Measurements from ENCODE around the gene MLLT10. TPM values are rescaled to one million over a fixed set of nuclear protein-coding genes. Genes with fewer than 3 reads are reported as not detected.
A peak's percentile ranks its signal among the peaks of the same experiment; 100 is the strongest.

MLLT10 gene
- total and polyA plus RNA-seq, 2 of the 8 experiments (the other 6 are each of a cell fraction or from before 2014, with no cell fraction given), result 53.1 to 62.1 TPM

GRCh38 chr10:21524131-21524525 is 9.9 kb upstream of the MLLT10 start:
- Histone ChIP-seq H3K27me3 (replicated peaks in 1 of 4; ENCODE audit: control insufficient read depth in 3 of 4, extremely low read depth in 1 of 4, insufficient read depth in 3 of 4, low read length in 3 of 4) (0 out of 7 replicates have a peak, but pooled peaks cover 0 to 3% (median 0%) of the 10 kb centered on the region in 4 experiments), H4K8ac (ENCODE audit: extremely low read depth, insufficient read depth, low read length) (no peak overlapping the region; the same call in 1 of the 2 replicates), H3K9ac (replicated peaks in 1 of 4; ENCODE audit: extremely low read depth in 1 of 4, low read depth in 3 of 4, low read length in 3 of 4) (peak overlapping the region in 2 of 4 experiments; percentile 89 to 91; a peak in 4 of 7 replicates), H2AK5ac (ENCODE audit: low read depth, low read length) (no peak overlapping the region), H2AFZ (ENCODE audit: low read length) (no peak overlapping the region), H3K4me3 (ENCODE audit: extremely low read depth in 1 of 4, insufficient read depth in 2 of 4, low read depth in 3 of 4, low read length in 4 of 4) (peak overlapping the region; percentile 66 to 79 (median 76)), H3K4ac (replicated peaks; ENCODE audit: insufficient read length, low read depth, low read length) (peak overlapping the region; percentile 50), H3K79me2 (ENCODE audit: control insufficient read depth in 1 of 2, insufficient read depth in 2 of 2, low read length in 2 of 2) (peaks cover 0 to 7% of the 10 kb centered on the region in 2 experiments; a peak in 2 of 4 replicates), H3K56ac (replicated peaks; ENCODE audit: insufficient read length, low read depth, low read length) (peak overlapping the region; percentile 82), H3K36me3 (ENCODE audit: control insufficient read depth in 2 of 4, insufficient read depth in 4 of 4, low read length in 3 of 4) (no peaks in the 10 kb centered on the region), H2BK120ac (replicated peaks; ENCODE audit: low read depth, low read length) (no peak overlapping the region), H3K23ac (ENCODE audit: insufficient read length) (no peak overlapping the region), H2BK12ac (ENCODE audit: low read depth, low read length) (no peak overlapping the region), H2BK5ac (ENCODE audit: low read depth, low read length) (no peak overlapping the region), H3K23me2 (ENCODE audit: low read depth, low read length) (peaks cover 17% of the 10 kb centered on the region; the same call in 1 of the 2 replicates), H3K27ac (ENCODE audit: low read depth, low read length) (peak overlapping the region; percentile 91; the same call in 1 of the 2 replicates), H3K79me1 (ENCODE audit: low read depth, low read length) (no peaks in the 10 kb centered on the region), H3K4me2 (ENCODE audit: insufficient read depth in 1 of 2, low read depth in 2 of 2, low read length in 2 of 2) (peak overlapping the region; percentile 95 to 97), H4K5ac (ENCODE audit: insufficient read length, low read depth, low read length) (peak overlapping the region; percentile 98), H3K14ac (ENCODE audit: insufficient read length) (no peak overlapping the region), H3K18ac (ENCODE audit: extremely low read depth, low read length) (no peak overlapping the region; the same call in 1 of the 2 replicates), H3K9me3 (ENCODE audit: insufficient read depth in 2 of 2, low read depth in 1 of 2, low read length in 1 of 2) (no peaks in the 10 kb centered on the region), H4K91ac (replicated peaks; ENCODE audit: insufficient read length, low read length) (no peak overlapping the region), H4K20me1 (replicated peaks in 1 of 2; ENCODE audit: control insufficient read depth in 1 of 2, insufficient read depth in 2 of 2, low read length in 2 of 2) (no peaks in the 10 kb centered on the region), H2BK20ac (ENCODE audit: low read length) (no peak overlapping the region), H2BK15ac (ENCODE audit: low read length) (no peak overlapping the region), H3K4me1 (replicated peaks in 1 of 4; ENCODE audit: control insufficient read depth in 3 of 4, insufficient read depth in 4 of 4, low read length in 3 of 4) (peaks cover 11 to 36% (median 23%) of the 10 kb centered on the region in 4 experiments)
- ChIA-PET CTCF (ENCODE audit: partially characterized antibody) (interaction anchor here (1.2 to 3.6 kb wide), 3 partner anchors 8 to 22 kb away, joined by 4 to 17 read pairs (median 6); no protein-coding TSS in a partner anchor), POLR2A (ENCODE audit: partially characterized antibody) (interaction anchor here (0.6 to 17.3 kb wide), 8 partner anchors 9 to 721 kb away, joined by 3 to 352 read pairs (median 4); no protein-coding TSS in a partner anchor)
- DNase-seq (ENCODE audit: low read depth in 1 of 2, low spot score in 2 of 2) (no peak), FAIRE-seq (peak; percentile 28)
- WGBS, 2 experiments (ENCODE audit: extremely low coverage in 1 of 2, insufficient coverage in 1 of 2, insufficient read length in 1 of 2, insufficient replicate concordance in 2 of 2, low coverage in 1 of 2, low lambda C conversion rate in 2 of 2, missing lambda C conversion rate in 1 of 2), result 18% methylated on average over 7 of the region's 7 CpGs; no CpG with 5 or more reads in 1 of the 2 experiments
- TF ChIP-seq CHD1 (IDR thresholded peaks at IDR 0.05; ENCODE audit: low read depth, low read length) (0 out of 2 replicates have a peak, but pooled peaks have one; percentile 22), GABPA (IDR thresholded peaks at IDR 0.05; ENCODE audit: borderline replicate concordance, insufficient read depth, low read length) (no peak)
